H1 (cell line): ENCODE results near the gene SMARCD2. TPM values are rescaled to one million over a fixed set of nuclear protein-coding genes. Genes with fewer than 3 reads are reported as not detected.

ENCODE experiments used
- CTCF ChIA-PET: fragments of 300-600 bp; sonication (Branson Sonifier 250); formaldehyde crosslinking; loops from one replicate; lab custom pipeline; 2021; ENCODE audit not compliant: partially characterized antibody; lab: Charles Lee
- POLR2A ChIA-PET: fragments of 300-600 bp; sonication (Branson Sonifier 250); formaldehyde crosslinking; loops from one replicate; lab custom pipeline; 2021; ENCODE audit warnings: inconsistent platforms; ENCODE audit not compliant: partially characterized antibody; lab: Charles Lee
- DNase-seq, 2 experiments: peaks; one replicate each; pipeline versions ENCODE4 v3.0.0 to v3.0.0-alpha.2; 2010 to 2022; ENCODE audit warnings: low spot score in 2 of 2, low read depth in 1 of 2, mixed read lengths in 1 of 2
- FAIRE-seq: peaks from 2 replicates; lab custom pipeline; 2011; peaks lifted over from hg19 to GRCh38; lab: Jason Lieb, UNC
- H2AFZ ChIP-seq: 2 replicates; pipeline ENCODE4 v1.8.1; 2012; ENCODE audit warnings: low read length, inconsistent platforms
- H2AK5ac ChIP-seq: 2 replicates; pipeline ENCODE4 v1.6.1; 2013; ENCODE audit warnings: low read depth, low read length
- H2BK120ac ChIP-seq: replicated peaks from 2 replicates; pipeline ENCODE3; 2013; ENCODE audit warnings: low read depth, low read length, inconsistent platforms
- H2BK12ac ChIP-seq: 2 replicates; pipeline ENCODE4 v1.6.1; 2013; ENCODE audit warnings: low read depth, low read length
- H2BK15ac ChIP-seq: 2 replicates; pipeline ENCODE4 v1.6.1; 2013; ENCODE audit warnings: low read length
- H2BK20ac ChIP-seq: 2 replicates; pipeline ENCODE4 v1.6.1; 2013; ENCODE audit warnings: low read length
- H2BK5ac ChIP-seq: 2 replicates; pipeline ENCODE4 v1.6.1; 2013; ENCODE audit warnings: low read depth, low read length
- H3K14ac ChIP-seq: 2 replicates; pipeline ENCODE4 v1.6.1; 2013; ENCODE audit warnings: inconsistent platforms; ENCODE audit not compliant: insufficient read length
- H3K18ac ChIP-seq: 2 replicates; pipeline ENCODE4 v1.6.1; 2013; ENCODE audit warnings: low read length; ENCODE audit errors: extremely low read depth
- H3K23ac ChIP-seq: 2 replicates; pipeline ENCODE4 v1.6.1; 2013; ENCODE audit warnings: inconsistent platforms; ENCODE audit not compliant: insufficient read length
- H3K23me2 ChIP-seq: 2 replicates; pipeline ENCODE4 v1.6.1; 2013; ENCODE audit warnings: low read depth, low read length
- H3K27ac ChIP-seq: 2 replicates; pipeline ENCODE4 v1.6.1; 2011; ENCODE audit warnings: low read depth, low read length, inconsistent platforms
- H3K27me3 ChIP-seq, 4 experiments: replicated peaks in 1 of 4; 1 replicate in 1 of 4; 2 replicates in 3 of 4; pipeline versions ENCODE4 v1.6.1 to v1.8.1; 2011 to 2013; ENCODE audit warnings: low read length in 3 of 4, mild to moderate bottlenecking in 3 of 4, inconsistent platforms in 2 of 4, mixed read lengths in 2 of 4, moderate library complexity in 1 of 4; ENCODE audit not compliant: control insufficient read depth in 3 of 4, insufficient read depth in 3 of 4; ENCODE audit errors: extremely low read depth in 1 of 4
- H3K36me3 ChIP-seq, 4 experiments: 2 replicates each; pipeline versions ENCODE4 v1.6.1 to v1.8.1; 2011 to 2013; ENCODE audit warnings: mild to moderate bottlenecking in 4 of 4, low read length in 3 of 4, moderate library complexity in 2 of 4, control low read depth in 1 of 4, inconsistent platforms in 1 of 4; ENCODE audit not compliant: insufficient read depth in 4 of 4, control insufficient read depth in 2 of 4
- H3K4ac ChIP-seq: replicated peaks from 2 replicates; pipeline ENCODE3; 2013; ENCODE audit warnings: low read length, low read depth, mixed read lengths, inconsistent platforms; ENCODE audit not compliant: insufficient read length
- H3K4me1 ChIP-seq, 4 experiments: replicated peaks in 1 of 4; 1 replicate in 1 of 4; 2 replicates in 3 of 4; pipeline versions ENCODE4 v1.6.1 to v1.8.1; 2011 to 2013; ENCODE audit warnings: low read length in 3 of 4, inconsistent platforms in 2 of 4, mixed read lengths in 1 of 4; ENCODE audit not compliant: insufficient read depth in 4 of 4, control insufficient read depth in 3 of 4
- H3K4me2 ChIP-seq, 2 experiments: 2 replicates each; pipeline versions ENCODE4 v1.6.1 to v1.8.1; 2011 to 2013; ENCODE audit warnings: low read depth in 2 of 2, low read length in 2 of 2, control low read depth in 1 of 2, inconsistent platforms in 1 of 2, mild to moderate bottlenecking in 1 of 2; ENCODE audit not compliant: insufficient read depth in 1 of 2
- H3K4me3 ChIP-seq, 4 experiments: fragments of 200-600, 300-600 bp in 1 of 4; sonication (generic), shearing (Covaris generic), sonication (Bioruptor Twin) in 1 of 4; 2 replicates each; pipeline versions ENCODE4 v1.5.1 to v1.8.1; 2011 to 2016; ENCODE audit warnings: low read length in 4 of 4, low read depth in 3 of 4, control low read depth in 2 of 4, inconsistent platforms in 2 of 4, mild to moderate bottlenecking in 2 of 4, mixed read lengths in 1 of 4, moderate library complexity in 1 of 4; ENCODE audit not compliant: insufficient read depth in 2 of 4; ENCODE audit errors: extremely low read depth in 1 of 4
- H3K56ac ChIP-seq: replicated peaks from 2 replicates; pipeline ENCODE3; 2013; ENCODE audit warnings: low read depth, mild to moderate bottlenecking, mixed read lengths, low read length, inconsistent platforms; ENCODE audit not compliant: insufficient read length
- H3K79me1 ChIP-seq: 2 replicates; pipeline ENCODE4 v1.6.1; 2013; ENCODE audit warnings: low read depth, low read length, control low read depth
- H3K79me2 ChIP-seq, 2 experiments: 2 replicates each; pipeline versions ENCODE4 v1.6.1 to v1.8.1; 2012 to 2013; ENCODE audit warnings: low read length in 2 of 2, mild to moderate bottlenecking in 2 of 2, inconsistent platforms in 1 of 2; ENCODE audit not compliant: insufficient read depth in 2 of 2, control insufficient read depth in 1 of 2
- H3K9ac ChIP-seq, 4 experiments: replicated peaks in 1 of 4; 1 replicate in 1 of 4; 2 replicates in 3 of 4; pipeline versions ENCODE4 v1.6.1 to v1.8.1; 2011 to 2013; ENCODE audit warnings: low read depth in 3 of 4, low read length in 3 of 4, control low read depth in 2 of 4, mild to moderate bottlenecking in 2 of 4, moderate library complexity in 2 of 4, inconsistent platforms in 1 of 4; ENCODE audit errors: extremely low read depth in 1 of 4
- H3K9me3 ChIP-seq, 2 experiments: 2 replicates each; pipeline versions ENCODE4 v1.6.1 to v1.8.1; 2012 to 2013; ENCODE audit warnings: mild to moderate bottlenecking in 2 of 2, moderate library complexity in 2 of 2, control low read depth in 1 of 2, inconsistent platforms in 1 of 2, low read depth in 1 of 2, low read length in 1 of 2, mixed read lengths in 1 of 2; ENCODE audit not compliant: insufficient read depth in 2 of 2
- H4K20me1 ChIP-seq, 2 experiments: replicated peaks in 1 of 2; 2 replicates each; pipeline versions ENCODE3 to v1.8.1; 2011 to 2013; ENCODE audit warnings: inconsistent platforms in 2 of 2, low read length in 2 of 2, mild to moderate bottlenecking in 1 of 2; ENCODE audit not compliant: insufficient read depth in 2 of 2, control insufficient read depth in 1 of 2
- H4K5ac ChIP-seq: 2 replicates; pipeline ENCODE4 v1.6.1; 2013; ENCODE audit warnings: low read length, low read depth, mixed read lengths, inconsistent platforms; ENCODE audit not compliant: insufficient read length
- H4K8ac ChIP-seq: 2 replicates; pipeline ENCODE4 v1.8.0; 2013; ENCODE audit warnings: mild to moderate bottlenecking, moderate library complexity, low read length, inconsistent platforms; ENCODE audit not compliant: insufficient read depth; ENCODE audit errors: extremely low read depth
- H4K91ac ChIP-seq: replicated peaks from 2 replicates; pipeline ENCODE3; 2013; ENCODE audit warnings: low read length, mixed read lengths, inconsistent platforms; ENCODE audit not compliant: insufficient read length
- JUN ChIP-seq: IDR thresholded peaks from 2 replicates; pipeline ENCODE4 v1.6.1; 2011; ENCODE audit warnings: low read depth, mild to moderate bottlenecking, improper control_type of control experiment, low read length
- POLR2A ChIP-seq, 2 experiments: IDR thresholded peaks; 1 replicate in 1 of 2; 2 replicates in 1 of 2; pipeline ENCODE4 v1.6.1; 2011; ENCODE audit warnings: low read depth in 2 of 2, low read length in 2 of 2, mild to moderate bottlenecking in 2 of 2; ENCODE audit errors: control extremely low read depth in 1 of 2
- SIRT6 ChIP-seq: IDR thresholded peaks from one replicate; pipeline ENCODE4 v1.7.1; 2012; ENCODE audit warnings: low read length, inconsistent platforms
- TAF1 ChIP-seq: IDR thresholded peaks from 2 replicates; pipeline ENCODE4 v1.6.1; 2011; ENCODE audit warnings: mild to moderate bottlenecking, low read depth, low read length
- whole genome bisulfite sequencing, 2 experiments: shearing (Covaris generic) in 1 of 2; methylation state at CpG; one replicate each; pipeline versions ENCODE4 v1.1.6 to v1.1.7; 2013 to 2015; ENCODE audit warnings: low lambda C conversion rate in 2 of 2, mixed read lengths in 2 of 2, inconsistent platforms in 1 of 2, low coverage in 1 of 2, missing lambda C conversion rate in 1 of 2; ENCODE audit not compliant: insufficient replicate concordance in 2 of 2, insufficient coverage in 1 of 2, insufficient read length in 1 of 2; ENCODE audit errors: extremely low coverage in 1 of 2, missing lambda C conversion rate in 1 of 2; 5-methylcytosine and 5-hydroxymethylcytosine counted together
- polyA plus RNA-seq, 7 experiments: library from polyadenylated mRNA; depleted of rRNA in 3 of 7; stranded (reverse) in 5 of 7; unstranded in 2 of 7; fragments of >200 nt in 5 of 7; fragments of 200-250 nt in 2 of 7; gene quantifications; 1 replicate in 5 of 7; 2 replicates in 1 of 7; 4 replicates in 1 of 7; pipeline versions ENCODE4 v1.2.1 to v1.2.3, GENCODE V29; 2011 to 2013; ENCODE audit warnings: missing spikeins in 2 of 7, mixed read lengths in 2 of 7
- total RNA-seq: library from RNA; stranded (reverse); fragmentation: NEBNext Ultra II Directional; extraction: Animal tissue kit (Norgen Biotek cat#: 25700); gene quantifications from 2 replicates; pipeline ENCODE4 v1.2.1, GENCODE V29; 2021

Gene SMARCD2
- total and polyA plus RNA-seq, 2 of the 8 experiments (the other 6 are each of a cell fraction or from before 2014, with no cell fraction given) = 90.0 to 92.2 TPM

- no peak overlapping the region for H2BK12ac ChIP-seq
- no peak overlapping the region for H3K56ac ChIP-seq
- CTCF ChIA-PET = interaction anchor here (0.7 kb wide), 1 partner anchor 33 kb away, joined by 3 read pairs; no protein-coding TSS in a partner anchor
- H3K14ac ChIP-seq = no peak overlapping the region
- H2BK5ac ChIP-seq = no peak overlapping the region
- H2AFZ ChIP-seq = no peak overlapping the region
- H3K79me2 ChIP-seq = peaks cover 13 to 78% of the 10 kb centered on the region in 2 experiments
- POLR2A ChIA-PET = interaction anchor here (0.9 to 24.4 kb wide), 3 partner anchors 12 to 39 kb away, joined by 3 to 481 read pairs (median 102); partner anchors contain the start of genes CCDC47, DDX42, FTSJ3 and PSMC5
- no peak overlapping the region for H2BK15ac ChIP-seq
- H3K36me3 ChIP-seq = peaks cover 8 to 55% (median 39%) of the 10 kb centered on the region in 4 experiments
- H3K4me3 ChIP-seq = no peak overlapping the region
- H3K27me3 ChIP-seq = no peaks in the 10 kb centered on the region
- H4K91ac ChIP-seq = no peak overlapping the region
- no peaks in the 10 kb centered on the region for H3K4me1 ChIP-seq
- no peak overlapping the region for H3K23ac ChIP-seq
- DNase-seq = no peak
- no peak overlapping the region for H4K8ac ChIP-seq
- H3K23me2 ChIP-seq = no peaks in the 10 kb centered on the region; the same call in 1 of the 2 replicates
- H4K20me1 ChIP-seq = peaks cover 11 to 15% of the 10 kb centered on the region in 2 experiments
- TF ChIP-seq TAF1 = no peak
- no peak for TF ChIP-seq JUN
- no peak for TF ChIP-seq POLR2A (IDR thresholded peaks at IDR 0.05; ENCODE audit: control extremely low read depth in 1 of 2, low read depth in 2 of 2, low read length in 2 of 2)
- TF ChIP-seq SIRT6 = no peak
- H2AK5ac ChIP-seq = no peak overlapping the region
- no peak overlapping the region for H2BK120ac ChIP-seq
- no peak overlapping the region for H3K4ac ChIP-seq
- H3K18ac ChIP-seq = no peak overlapping the region
- no peak for FAIRE-seq
- H3K9me3 ChIP-seq = no peaks in the 10 kb centered on the region
- H4K5ac ChIP-seq = no peak overlapping the region
- 91% methylated on average over 1 of the region's 1 CpG; no CpG with 5 or more reads in 1 of the 2 experiments for whole genome bisulfite sequencing, 2 experiments
- H2BK20ac ChIP-seq = no peak overlapping the region
- no peak overlapping the region for H3K9ac ChIP-seq
- no peak overlapping the region for H3K4me2 ChIP-seq
- peaks cover 4% of the 10 kb centered on the region; the same call in 1 of the 2 replicates for H3K79me1 ChIP-seq
- H3K27ac ChIP-seq = no peak overlapping the region
These were observed 56.9 kb downstream of the SMARCD2 start for GRCh38 chr17:63785556-63785955.
